Vagina (tissue), 2 donors: ENCODE measurements around the gene TNS1. TPM values are rescaled to one million over a fixed set of nuclear protein-coding genes. Genes with fewer than 3 reads are reported as not detected.

Experiments used
- DNase-seq, 2 donors: peaks; one replicate each; pipeline ENCODE4 v3.0.0-alpha.2; 2017; ENCODE audit errors: extremely low spot score in 2 of 2
- H3K27ac ChIP-seq: fragments of 200-600 bp; sonication (generic); one replicate; pipeline ENCODE4 v1.5.1; 2019
- H3K27me3 ChIP-seq: fragments of 200-600 bp; sonication (generic); one replicate; pipeline ENCODE4 v1.5.1; 2019
- H3K36me3 ChIP-seq, 2 donors: fragments of 200-600 bp; sonication (generic); one replicate each; pipeline ENCODE4 v1.5.1; 2017 to 2019
- H3K4me1 ChIP-seq: fragments of 200-600 bp; sonication (generic); one replicate; pipeline ENCODE4 v1.5.1; 2019
- H3K4me3 ChIP-seq, 2 donors: fragments of 200-600 bp; sonication (generic); 1 replicate in 1 of 2; 2 replicates in 1 of 2; pipeline ENCODE4 v1.5.1; 2016 to 2019
- H3K9me3 ChIP-seq: fragments of 200-600 bp; sonication (generic); one replicate; pipeline ENCODE4 v1.5.1; 2019
- POLR2A ChIP-seq, 2 donors: fragments of 450-650 bp; IDR thresholded peaks; one replicate each; pipeline ENCODE4 v1.6.1; 2017; ENCODE audit warnings: antibody characterized with exemption in 2 of 2, mild to moderate bottlenecking in 2 of 2, moderate library complexity in 2 of 2
- POLR2AphosphoS5 ChIP-seq, 2 donors: sonication (generic); formaldehyde crosslinking; IDR thresholded peaks; one replicate each; pipeline ENCODE4 v1.9.0; 2017; ENCODE audit warnings: antibody characterized with exemption in 2 of 2, mild to moderate bottlenecking in 2 of 2, low read depth in 1 of 2; ENCODE audit not compliant: insufficient read depth in 1 of 2
- intact Hi-C: fragments of 100-400 bp; cut with DNase I; formaldehyde crosslinking; loops from one replicate; pipeline ENCODE4 v1.15.1; 2023
- total RNA-seq: library from RNA; depleted of rRNA; stranded (reverse); fragments of >200 nt; gene quantifications from one replicate; pipeline ENCODE4 v1.2.3, GENCODE V29; 2016
- TF ChIP-seq, protein P1 (sequence below), 3 experiments: fragments of 450-650 bp in 2 of 3; fragments of 200-600 bp in 1 of 3; sonication (generic) in 1 of 3; IDR thresholded peaks; one replicate each; pipeline ENCODE4 v1.5.1; 2017 to 2019; ENCODE audit warnings: antibody characterized with exemption in 3 of 3, mild to moderate bottlenecking in 2 of 3, moderate library complexity in 2 of 3

TNS1 gene
- total RNA-seq, 1 donor from 2014 or later, result 216 TPM

DNA sequence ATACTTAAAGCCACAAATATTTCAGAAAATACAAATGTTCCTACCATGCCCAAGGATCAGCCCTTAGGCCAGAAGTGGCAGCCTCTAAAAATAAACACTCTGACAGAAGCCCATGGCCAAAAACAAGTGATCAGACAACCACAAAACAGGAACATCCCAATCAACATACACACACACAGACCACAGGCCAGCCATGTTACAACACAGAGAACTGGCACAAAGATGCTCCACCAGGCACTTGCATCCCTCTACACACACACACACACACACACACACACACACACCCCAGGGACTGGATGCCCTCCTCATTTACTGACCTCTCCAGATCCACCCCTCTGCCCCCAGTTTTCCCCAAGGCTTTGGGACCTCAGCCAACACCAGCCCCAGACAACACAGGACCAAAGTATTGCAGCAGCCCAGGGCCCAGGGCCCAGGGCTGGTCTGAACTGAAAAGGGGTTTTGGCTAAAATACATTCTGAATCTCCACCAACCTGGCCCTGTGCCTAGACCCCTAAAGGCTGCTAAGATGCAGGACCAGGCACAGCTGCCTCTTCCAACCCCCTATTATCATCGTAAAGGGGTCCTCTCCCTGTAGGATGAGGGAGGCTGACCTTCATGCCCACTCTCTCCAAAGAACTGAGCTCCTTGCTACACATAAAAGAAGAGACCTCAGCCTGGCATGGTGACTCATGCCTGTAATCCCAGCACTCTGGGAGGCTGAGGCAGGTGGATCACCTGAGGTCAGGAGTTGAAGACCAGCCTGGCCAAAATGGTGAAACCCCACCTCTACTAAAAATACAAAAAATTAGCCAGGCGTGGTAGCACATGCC, 151.4 kb downstream of the TNS1 start:
- H3K27me3 ChIP-seq, result no peaks in the 10 kb centered on the region
- peak overlapping the region; percentile 72 for H3K27ac ChIP-seq
- H3K36me3 ChIP-seq, result peaks cover 0 to 32% of the 10 kb centered on the region in 2 donors
- no peaks in the 10 kb centered on the region for H3K9me3 ChIP-seq
- TF ChIP-seq, protein P1, sequence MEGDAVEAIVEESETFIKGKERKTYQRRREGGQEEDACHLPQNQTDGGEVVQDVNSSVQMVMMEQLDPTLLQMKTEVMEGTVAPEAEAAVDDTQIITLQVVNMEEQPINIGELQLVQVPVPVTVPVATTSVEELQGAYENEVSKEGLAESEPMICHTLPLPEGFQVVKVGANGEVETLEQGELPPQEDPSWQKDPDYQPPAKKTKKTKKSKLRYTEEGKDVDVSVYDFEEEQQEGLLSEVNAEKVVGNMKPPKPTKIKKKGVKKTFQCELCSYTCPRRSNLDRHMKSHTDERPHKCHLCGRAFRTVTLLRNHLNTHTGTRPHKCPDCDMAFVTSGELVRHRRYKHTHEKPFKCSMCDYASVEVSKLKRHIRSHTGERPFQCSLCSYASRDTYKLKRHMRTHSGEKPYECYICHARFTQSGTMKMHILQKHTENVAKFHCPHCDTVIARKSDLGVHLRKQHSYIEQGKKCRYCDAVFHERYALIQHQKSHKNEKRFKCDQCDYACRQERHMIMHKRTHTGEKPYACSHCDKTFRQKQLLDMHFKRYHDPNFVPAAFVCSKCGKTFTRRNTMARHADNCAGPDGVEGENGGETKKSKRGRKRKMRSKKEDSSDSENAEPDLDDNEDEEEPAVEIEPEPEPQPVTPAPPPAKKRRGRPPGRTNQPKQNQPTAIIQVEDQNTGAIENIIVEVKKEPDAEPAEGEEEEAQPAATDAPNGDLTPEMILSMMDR (IDR thresholded peaks at IDR 0.05), result no peak
- TF ChIP-seq POLR2A (IDR thresholded peaks at IDR 0.05), result no peak
- no peak for TF ChIP-seq POLR2AphosphoS5 (IDR thresholded peaks at IDR 0.05; ENCODE audit: insufficient read depth in 1 of 2, low read depth in 1 of 2)
- H3K4me1 ChIP-seq, result peaks cover 78% of the 10 kb centered on the region
- intact Hi-C loops, result no loop called here
- no peak overlapping the region for H3K4me3 ChIP-seq
- DNase-seq, result no peak

DNA sequence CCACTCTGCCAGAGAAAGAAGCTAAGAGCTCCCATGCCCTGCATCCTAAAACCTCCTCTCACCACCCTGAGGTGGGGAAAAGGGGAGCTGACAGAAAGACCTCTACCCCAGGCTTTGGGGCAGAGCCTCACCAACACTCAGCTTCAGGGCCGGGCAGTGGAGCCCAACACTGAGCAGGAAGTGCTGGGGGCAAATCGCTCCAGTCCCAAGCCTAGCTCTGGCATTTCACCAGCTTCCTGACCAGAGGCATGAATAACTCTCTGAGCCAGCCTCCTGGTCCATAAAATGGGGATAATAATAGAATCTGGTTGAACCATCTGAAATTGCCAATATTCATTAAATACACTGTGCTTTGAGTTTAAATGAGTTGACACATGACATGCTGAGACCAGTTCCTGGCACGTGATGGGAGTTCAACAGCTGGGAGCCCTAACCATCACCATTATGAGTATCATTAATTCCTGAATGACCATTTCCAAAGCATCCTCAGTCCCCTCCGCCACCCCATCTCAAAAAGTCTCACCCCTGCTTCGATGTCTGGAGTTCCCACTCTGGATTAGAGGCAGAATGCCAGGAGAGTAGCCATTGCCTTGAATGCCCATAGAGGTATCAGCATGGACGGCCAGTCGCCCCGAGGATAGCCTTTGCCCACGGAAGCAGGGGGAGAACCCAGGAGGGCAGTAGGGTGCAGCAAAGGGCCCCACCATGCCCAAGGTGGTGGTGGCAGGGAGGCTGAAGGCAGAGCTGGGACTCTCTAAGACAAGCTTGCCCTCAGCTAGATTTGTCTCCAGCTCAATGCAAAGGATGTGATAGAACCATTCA, 153.4 kb downstream of the TNS1 start:
- intact Hi-C loops, result no loop called here
- Histone ChIP-seq H3K27ac (peak overlapping the region; percentile 46), H3K4me1 (peaks cover 76% of the 10 kb centered on the region)

GRCh38 chr2:217848351-217848957, 154.3 kb downstream of the TNS1 start:
- TF ChIP-seq POLR2AphosphoS5 (IDR thresholded peaks at IDR 0.05; ENCODE audit: insufficient read depth in 1 of 2, low read depth in 1 of 2) (no peak), POLR2A (IDR thresholded peaks at IDR 0.05) (no peak)
- TF ChIP-seq, protein P1 (IDR thresholded peaks at IDR 0.05), result no peak
- no peak overlapping the region for H3K27ac ChIP-seq
- H3K36me3 ChIP-seq, result peaks cover 0 to 32% of the 10 kb centered on the region in 2 donors
- no peaks in the 10 kb centered on the region for H3K9me3 ChIP-seq
- intact Hi-C loops, result no loop called here
- no peaks in the 10 kb centered on the region for H3K27me3 ChIP-seq
- peaks cover 74% of the 10 kb centered on the region for H3K4me1 ChIP-seq
- no peak for DNase-seq
- no peak overlapping the region for H3K4me3 ChIP-seq

More for the DNA sequence above, 153.4 kb downstream of the TNS1 start:
- Histone ChIP-seq H3K9me3 (no peaks in the 10 kb centered on the region), H3K36me3 (peaks cover 0 to 32% of the 10 kb centered on the region in 2 donors), H3K27me3 (no peaks in the 10 kb centered on the region), H3K4me3 (no peak overlapping the region)
- DNase-seq, result no peak
- TF ChIP-seq POLR2AphosphoS5 (IDR thresholded peaks at IDR 0.05; ENCODE audit: insufficient read depth in 1 of 2, low read depth in 1 of 2) (no peak), POLR2A (IDR thresholded peaks at IDR 0.05) (no peak)
- TF ChIP-seq, protein P1 (IDR thresholded peaks at IDR 0.05), result no peak

GRCh38 chr2:217847552-217848350, 155.0 kb downstream of the TNS1 start:
- H3K27ac ChIP-seq, result no peak overlapping the region
- DNase-seq, result no peak
- H3K9me3 ChIP-seq, result no peaks in the 10 kb centered on the region
- peaks cover 74% of the 10 kb centered on the region for H3K4me1 ChIP-seq
- intact Hi-C loops, result no loop called here
- H3K36me3 ChIP-seq, result peaks cover 0 to 32% of the 10 kb centered on the region in 2 donors
- no peak overlapping the region for H3K4me3 ChIP-seq
- H3K27me3 ChIP-seq, result no peaks in the 10 kb centered on the region
- TF ChIP-seq, protein P1 (IDR thresholded peaks at IDR 0.05), result no peak
- TF ChIP-seq POLR2AphosphoS5 (IDR thresholded peaks at IDR 0.05; ENCODE audit: insufficient read depth in 1 of 2, low read depth in 1 of 2) (peak in 1 of 2 donors; percentile 29), POLR2A (IDR thresholded peaks at IDR 0.05) (no peak)
